ENCODE data around the gene AOC1.

DNA sequence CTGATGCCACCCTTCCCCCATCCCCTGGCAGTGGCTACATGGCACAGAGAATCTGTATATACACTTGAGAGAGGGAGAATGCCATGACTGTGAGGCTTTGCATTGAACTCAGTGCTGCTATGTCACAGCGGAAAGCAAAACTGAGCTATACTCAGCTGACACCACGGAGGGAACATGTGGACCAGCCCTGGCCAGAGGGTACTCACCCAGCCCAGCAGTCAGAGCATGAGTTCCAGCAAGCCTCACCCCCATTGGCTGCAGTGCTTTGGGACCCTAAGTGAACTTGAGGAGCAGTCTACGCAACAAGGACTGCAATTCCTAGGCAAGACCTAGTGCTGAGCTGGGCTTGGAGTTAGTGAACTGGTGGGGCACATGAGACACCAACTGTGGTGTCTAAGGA is 10.3 kb upstream of the AOC1 start:
- no peak for TF ChIP-seq ZNF274 (IDR thresholded peaks at IDR 0.05; ENCODE audit: low read depth, low read length)
- no peak for TF ChIP-seq YY1 (IDR thresholded peaks at IDR 0.05; ENCODE audit: insufficient read depth, insufficient read length)
- no peak for TF ChIP-seq SUZ12 (IDR thresholded peaks at IDR 0.05; ENCODE audit: extremely low read depth, insufficient read depth, insufficient read length)

Measured in NT2/D1 (cell line).